ENCODE data around the gene GAA.
"Not testable (repeated sequence)": the region's sequence is repeated elsewhere in the genome, so short reads cannot be mapped to it uniquely, and the experiment has no call there.

GAA gene

DNA sequence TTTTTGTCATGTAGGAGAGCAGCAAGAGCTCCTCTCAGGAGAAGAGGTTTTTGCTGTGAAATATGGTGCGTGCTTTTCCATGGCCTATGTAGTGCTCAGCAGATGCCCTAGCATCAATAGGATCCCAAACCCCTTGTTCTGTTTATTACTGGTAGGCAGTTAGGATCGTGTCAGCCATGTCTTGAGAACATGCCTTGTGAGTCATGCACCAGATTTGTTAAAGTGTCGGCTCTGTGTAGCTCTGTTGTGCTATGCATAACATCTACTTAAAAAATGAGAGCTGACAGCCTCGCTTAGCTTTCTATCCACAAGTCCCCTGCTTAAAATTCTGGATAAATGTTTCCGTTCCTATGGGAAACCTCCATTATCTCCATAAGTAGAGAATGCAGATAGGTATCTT lies 50.0 kb downstream of the GAA start:
- DNase-seq: no peak

DNA sequence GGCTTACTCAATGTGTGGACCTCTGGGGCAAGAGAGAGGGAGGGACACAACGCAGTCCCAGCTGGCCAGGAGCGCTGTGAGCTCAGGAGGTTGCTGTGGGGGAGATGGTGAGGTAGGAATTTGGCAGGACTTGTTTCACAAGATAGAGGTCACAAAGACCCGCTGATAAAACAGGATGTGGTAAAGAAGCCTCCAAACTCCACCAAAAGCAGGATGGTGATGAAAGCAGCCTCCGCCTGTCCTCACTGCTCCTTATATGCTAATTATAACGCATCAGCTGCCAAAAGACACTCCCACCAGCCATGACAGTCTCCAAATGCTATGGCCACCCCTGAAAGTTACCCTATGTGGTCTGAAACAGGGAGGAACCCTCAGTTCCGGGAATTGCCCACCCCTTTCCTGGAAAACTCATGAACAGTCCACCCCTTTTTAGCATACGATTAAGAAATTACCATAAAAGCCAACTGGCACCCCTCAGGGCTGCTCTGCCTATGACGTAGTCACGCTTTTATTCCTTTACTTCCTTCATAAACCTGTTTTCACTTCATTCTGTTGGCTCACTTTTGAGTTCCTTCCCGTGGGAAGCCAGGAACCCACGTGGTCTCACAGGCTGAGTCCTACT lies 50.8 kb downstream of the GAA start:
- DNase-seq: no peak

DNA sequence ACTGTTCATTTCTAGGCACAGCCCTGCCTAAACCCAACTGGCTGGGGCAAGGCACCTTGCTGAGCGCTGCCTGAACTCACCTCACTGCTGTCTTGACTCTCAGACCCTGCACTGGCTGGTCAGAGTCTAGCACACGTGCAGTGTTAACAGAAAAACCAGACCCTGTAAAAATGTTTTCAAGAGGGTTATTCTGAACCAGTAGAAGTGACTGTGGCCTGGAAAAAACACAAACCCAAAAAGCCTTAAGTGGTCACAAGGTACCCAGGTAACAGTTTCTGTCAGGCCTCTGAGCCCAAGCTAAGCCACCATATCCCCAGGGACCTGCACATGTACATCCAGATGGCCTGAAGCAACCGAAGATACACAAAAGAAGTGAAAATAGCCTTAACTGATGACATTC lies 51.6 kb downstream of the GAA start:
- no peak for DNase-seq

DNA sequence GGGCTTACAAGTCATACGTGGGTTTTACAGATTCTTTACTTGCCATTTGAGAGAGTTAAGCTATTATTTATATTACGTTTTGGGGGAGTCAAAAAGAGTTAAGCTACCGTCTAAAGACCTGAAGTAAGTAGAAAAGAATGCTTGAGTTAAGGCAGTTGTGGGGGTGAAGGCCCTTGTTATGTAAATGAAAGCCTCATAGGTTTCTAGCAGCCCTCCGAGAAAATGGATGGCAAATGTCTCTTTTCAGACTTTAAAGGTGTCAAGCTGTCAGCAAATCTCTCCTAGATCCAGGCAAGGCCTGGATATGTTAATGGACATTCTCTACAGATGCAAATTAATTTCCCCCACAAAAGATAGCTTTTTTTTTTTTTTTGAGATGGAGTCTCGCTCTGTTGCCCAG lies 52.8 kb downstream of the GAA start:
- DNase-seq: no peak

DNA sequence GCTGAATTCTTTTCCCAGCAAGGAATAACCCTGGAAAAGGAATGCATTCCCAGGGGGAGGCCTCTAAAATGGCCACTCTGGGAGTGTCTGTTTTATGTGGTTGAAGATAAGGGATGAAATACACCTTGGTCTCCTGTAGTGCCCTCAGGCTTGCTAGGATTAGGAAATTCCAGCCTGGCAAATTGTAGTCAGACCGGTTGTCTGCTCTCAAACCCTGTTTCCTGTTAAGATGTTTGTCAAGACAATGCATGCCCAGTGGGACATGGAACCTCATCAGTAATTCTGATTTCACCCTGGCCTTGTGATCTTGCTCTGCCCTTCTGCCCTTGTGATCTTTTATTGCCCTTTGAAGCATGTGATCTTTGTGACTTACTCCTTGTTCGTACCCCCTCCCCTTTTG lies 54.2 kb downstream of the GAA start:
- DNase-seq: not testable (repeated sequence)

DNA sequence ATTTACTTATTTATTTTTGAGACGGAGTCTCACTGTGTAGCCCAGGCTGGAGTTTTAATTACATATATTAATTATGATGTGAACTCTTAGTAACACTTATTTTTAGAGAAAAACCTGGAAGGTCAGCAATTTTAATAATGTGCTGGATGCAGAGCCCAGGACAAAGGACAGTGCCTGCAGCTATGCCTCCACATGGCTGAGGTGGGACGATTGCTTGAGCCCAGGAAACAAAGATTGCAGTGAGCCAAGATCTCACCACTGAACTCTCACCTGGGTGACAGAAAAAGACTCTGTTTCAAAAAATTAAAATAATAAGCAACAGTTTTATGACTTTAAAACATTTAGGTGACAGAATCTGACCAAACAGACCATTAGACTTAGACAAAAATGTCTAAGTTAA lies 57.5 kb downstream of the GAA start:
- DNase-seq: no peak

DNA sequence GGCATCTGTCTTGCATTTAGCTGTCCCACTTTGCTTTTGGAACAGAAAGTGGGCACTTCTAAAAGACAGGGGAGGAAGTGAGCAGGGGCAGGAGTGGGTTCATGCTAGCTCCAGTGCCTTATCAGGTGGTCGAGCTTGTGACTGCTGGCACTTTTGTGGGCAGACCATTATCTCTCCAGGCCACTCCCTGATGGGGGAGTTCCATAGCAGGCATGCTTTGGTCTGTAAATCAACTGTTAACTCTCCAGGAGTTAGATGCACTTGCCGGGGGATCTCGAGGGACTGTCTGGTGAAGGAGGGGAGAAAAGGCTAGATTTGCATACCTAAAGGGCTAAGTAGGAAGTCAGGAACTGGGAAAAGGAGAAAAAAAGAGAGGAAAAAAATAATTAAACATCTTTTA lies 59.2 kb downstream of the GAA start:
- no peak for DNase-seq

DNA sequence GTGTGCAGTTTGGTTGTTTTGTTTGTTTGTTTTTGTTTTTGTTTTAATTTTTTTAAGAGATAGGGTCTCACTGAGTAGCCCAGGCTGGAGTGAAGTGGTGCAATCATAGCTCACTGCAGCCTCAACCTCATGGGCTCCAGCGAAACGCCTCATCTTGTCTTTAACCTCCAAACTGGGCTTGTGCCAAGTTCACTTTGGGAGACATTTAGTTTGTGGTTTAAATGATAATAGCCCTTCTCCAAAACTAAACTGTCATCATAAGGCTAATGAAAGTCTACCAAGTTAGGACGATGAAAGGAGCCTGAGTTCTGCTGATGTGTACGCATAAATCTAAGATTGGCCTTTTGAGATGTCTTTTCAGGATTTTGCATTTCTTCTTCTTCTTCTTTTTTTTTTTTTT lies 62.0 kb downstream of the GAA start:
- no peak for DNase-seq

DNA sequence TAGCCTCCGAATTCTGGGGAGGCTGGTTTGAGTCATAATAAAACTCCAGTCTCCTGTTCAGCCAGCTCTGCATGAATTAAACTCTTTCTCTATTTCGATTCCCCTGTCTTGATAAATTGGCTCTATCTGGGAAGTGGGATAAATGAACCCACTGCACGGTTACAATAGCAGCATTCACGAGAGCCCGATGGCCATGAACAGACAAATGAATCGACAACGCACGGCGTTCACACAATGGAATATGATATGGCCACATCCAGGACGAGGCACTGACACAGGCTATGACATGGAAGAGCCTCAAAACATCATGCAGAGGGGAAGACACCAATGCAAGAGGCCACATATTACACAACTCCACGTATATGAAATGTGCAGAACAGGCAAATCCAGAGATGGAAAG lies 62.8 kb downstream of the GAA start:
- no peak for DNase-seq

DNA sequence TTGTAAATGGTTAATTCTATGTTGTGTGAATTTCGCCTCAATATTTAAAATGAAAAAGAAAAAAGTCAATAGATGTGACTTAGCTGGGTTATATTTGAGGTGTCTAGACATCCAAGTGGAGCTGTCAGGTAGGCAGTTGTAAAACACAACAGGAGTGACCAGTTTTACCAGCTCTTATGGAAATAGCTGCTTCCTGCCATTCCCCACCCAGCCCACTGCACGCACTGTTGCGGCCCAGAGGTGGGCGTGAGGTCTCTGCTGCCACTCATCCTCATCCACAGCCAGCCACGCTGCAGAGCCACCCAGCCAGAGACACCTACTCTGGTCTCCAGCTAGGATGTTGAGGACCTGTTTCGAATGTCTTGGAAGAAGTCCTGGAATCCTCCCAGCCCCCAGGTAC lies 65.1 kb downstream of the GAA start:
- DNase-seq: no peak

DNA sequence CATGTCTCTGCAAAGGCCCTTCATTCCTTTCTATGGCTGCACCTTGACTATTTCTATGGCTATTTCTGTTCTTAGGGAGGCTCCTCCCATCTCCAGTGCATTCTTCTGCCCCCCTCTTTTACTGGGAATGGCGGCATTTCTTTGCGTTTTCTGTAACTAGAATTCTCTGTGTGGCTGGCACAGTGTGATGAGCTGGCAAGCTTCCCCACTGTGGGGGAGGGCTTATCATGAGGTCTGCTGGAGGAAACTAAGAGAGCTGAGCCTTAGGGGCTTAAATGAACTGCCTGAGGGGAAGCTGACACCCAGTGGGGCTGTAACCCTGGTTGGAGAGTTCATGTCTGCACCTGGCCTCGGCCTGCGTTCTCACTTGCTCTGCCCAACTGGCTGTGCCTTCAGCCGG lies 67.0 kb downstream of the GAA start:
- no peak for DNase-seq

DNA sequence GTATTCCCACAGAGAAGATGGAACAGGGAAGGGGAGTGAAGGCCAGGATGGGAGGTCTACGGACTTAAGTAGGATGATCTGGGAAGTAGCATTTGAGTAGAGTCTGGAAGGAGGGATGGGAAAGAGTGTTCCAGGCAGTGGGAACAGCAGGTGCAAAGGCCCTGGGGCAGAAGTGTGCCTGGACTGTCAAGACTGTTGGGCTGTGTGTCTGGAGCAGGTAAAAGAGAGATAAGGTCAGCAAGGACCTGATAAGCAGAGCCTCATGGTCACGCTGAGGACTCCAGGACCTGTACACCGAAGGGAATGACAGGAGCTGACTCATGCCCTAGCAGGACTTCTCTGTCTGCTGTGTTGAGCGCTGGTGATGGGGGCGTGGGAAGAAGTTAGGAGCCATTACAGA lies 67.7 kb downstream of the GAA start:
- DNase-seq: no peak

All from cerebellar nuclear complex (tissue), 1 donor.